Epithelial cell of esophagus (primary cell): ENCODE measurements around the gene FLYWCH1.

Experiments used
- DNase-seq: peaks from one replicate; pipeline ENCODE4 v3.0.0; 2010; ENCODE audit warnings: low read depth
- H3K4me3 ChIP-seq: 2 replicates; pipeline ENCODE4 v1.5.1; 2011; ENCODE audit warnings: mild to moderate bottlenecking, low read length, control low read depth
- TF ChIP-seq, protein P1 (sequence below): IDR thresholded peaks from 2 replicates; pipeline ENCODE4 v1.5.1; 2011; ENCODE audit warnings: low read depth, mild to moderate bottlenecking, low read length, control low read depth, inconsistent platforms; ENCODE audit not compliant: insufficient read depth; ENCODE audit errors: missing control alignments

FLYWCH1 gene

DNA sequence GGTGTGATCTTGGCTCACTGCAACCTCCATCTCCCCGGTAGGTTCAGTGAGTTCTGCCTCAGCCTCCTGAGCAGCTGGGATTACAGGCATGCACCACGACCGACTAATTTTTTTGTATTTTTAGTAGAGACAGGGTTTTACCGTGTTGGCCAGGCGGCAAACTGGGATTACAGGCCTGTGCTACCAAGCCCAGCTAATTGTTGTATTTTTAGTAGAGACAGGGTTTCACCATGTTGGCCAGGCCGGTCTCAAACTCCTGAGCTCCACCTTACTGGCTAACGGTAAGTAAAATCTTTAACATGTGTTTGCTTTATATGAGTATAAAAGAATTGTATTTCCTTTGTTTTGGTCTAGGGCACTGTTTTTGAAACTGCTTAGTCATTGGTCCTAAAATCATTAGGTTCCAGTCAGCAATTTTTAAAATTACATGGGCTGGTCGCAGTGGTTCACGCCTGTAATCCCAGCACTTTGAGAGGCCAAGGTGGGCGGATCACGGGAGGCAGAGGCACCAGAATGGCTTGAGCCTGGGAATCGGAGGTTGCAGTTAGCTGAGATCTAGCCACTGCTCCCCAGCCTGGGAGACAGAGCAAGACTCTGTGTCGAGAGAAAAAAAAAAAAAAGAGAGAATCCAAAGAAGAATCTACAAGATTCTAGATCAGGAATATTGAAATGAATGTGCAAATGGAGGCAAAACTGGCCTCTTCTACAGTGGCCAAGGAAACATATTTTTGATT, 3.6 kb downstream of the FLYWCH1 start:
- no peak for DNase-seq
- no peak overlapping the region for H3K4me3 ChIP-seq
- TF ChIP-seq, protein P1, sequence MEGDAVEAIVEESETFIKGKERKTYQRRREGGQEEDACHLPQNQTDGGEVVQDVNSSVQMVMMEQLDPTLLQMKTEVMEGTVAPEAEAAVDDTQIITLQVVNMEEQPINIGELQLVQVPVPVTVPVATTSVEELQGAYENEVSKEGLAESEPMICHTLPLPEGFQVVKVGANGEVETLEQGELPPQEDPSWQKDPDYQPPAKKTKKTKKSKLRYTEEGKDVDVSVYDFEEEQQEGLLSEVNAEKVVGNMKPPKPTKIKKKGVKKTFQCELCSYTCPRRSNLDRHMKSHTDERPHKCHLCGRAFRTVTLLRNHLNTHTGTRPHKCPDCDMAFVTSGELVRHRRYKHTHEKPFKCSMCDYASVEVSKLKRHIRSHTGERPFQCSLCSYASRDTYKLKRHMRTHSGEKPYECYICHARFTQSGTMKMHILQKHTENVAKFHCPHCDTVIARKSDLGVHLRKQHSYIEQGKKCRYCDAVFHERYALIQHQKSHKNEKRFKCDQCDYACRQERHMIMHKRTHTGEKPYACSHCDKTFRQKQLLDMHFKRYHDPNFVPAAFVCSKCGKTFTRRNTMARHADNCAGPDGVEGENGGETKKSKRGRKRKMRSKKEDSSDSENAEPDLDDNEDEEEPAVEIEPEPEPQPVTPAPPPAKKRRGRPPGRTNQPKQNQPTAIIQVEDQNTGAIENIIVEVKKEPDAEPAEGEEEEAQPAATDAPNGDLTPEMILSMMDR: no peak

DNA sequence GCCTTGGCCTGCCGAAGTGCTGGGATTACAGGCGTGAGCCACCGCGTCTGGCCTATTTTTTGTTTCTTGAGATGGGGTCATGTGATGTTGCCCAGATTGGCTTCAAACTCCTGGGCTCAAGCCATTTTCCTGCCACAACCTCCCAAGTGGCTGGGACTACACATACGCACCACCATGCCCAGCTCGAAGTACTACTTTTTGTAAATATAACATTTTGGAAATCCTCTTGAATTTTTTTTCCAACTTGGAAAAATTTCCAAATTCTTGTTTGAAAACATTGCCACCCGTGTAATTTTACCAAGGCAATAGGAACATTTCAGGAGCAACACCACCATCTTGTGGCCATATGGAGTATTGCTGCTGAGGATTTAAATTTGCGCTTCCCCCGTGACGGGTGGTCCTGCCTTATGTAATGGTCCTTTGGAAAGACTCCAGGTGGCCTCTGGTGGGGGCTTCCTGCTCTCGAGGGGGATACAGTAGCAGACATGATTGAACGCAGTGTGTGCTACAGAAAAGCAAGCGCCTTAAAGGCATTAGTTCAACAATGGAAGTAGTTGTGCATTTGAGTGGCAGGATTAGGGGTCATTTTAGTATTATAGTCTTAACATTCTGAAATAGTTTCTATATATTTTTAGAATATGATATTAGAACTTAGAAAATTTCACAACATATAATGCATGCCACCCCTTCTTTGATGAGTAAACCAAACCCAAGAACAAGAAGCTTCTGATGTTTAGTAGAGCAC, 8.0 kb downstream of the FLYWCH1 start:
- no peak overlapping the region for H3K4me3 ChIP-seq
- TF ChIP-seq, protein P1: peak; percentile 81
- DNase-seq: peak; percentile 67

DNA sequence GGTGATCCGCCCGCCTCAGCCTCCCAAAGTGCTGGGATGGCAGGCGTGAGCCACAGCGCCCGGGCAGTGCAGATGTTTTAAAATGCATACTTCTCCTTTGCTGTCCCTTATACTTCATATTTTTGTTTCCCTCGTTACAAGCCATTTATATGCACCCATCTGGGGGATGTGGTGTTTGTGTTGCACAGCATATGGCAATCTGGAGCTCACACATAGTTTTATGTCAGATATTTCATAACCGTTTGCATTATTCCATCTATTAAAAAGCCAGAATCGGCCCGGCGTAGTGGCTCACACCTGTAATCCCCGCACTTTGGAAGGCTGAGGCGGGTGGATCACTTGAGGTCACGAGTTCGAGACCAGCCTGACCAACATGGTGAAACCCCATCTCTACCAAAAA, 11.8 kb downstream of the FLYWCH1 start:
- no peak overlapping the region for H3K4me3 ChIP-seq
- TF ChIP-seq, protein P1: no peak
- DNase-seq: no peak

DNA sequence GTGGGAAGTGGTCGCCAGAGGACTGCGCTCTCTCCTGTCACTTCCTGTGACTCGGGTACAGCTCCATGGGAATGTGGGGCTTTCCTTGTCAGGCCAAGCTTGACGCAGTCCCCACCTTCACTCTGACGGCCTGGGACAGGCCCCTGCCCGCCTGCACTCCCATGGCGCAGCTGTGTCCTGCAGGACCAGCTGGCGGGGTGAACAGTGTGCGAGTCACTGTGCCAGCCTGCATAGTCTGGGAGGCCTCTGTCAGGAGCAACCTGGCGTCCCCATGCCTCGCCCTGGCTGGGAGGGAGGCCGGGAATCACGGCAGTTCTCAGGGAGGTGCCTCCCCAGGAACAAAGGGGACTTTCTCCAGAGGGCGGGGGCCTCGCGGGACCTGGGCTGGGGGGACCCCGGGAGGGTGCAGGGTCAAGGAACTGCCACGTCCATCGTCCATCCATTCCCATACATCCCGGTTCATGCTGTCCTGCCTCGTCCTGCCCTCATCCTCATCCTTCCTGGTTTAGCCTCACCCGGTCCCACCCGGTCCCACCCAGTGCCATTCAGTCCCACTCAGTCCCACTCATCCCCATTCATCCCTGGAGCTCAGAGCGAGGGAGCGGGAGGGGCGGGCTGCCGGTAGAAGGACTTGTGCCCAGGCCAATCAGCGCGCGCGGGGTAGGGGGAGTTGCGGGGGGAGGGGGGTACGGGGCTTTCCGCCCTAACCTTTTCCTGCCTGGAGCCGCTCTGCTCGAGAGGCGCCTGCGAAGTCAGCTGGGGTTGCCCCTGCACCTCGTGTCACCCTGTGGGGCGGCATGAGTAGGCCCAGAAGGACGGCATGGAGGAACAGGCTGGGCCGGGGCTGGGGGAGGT, 13.4 kb downstream of the FLYWCH1 start:
- no peak overlapping the region for H3K4me3 ChIP-seq
- DNase-seq: peak; percentile 83
- TF ChIP-seq, protein P1: no peak

DNA sequence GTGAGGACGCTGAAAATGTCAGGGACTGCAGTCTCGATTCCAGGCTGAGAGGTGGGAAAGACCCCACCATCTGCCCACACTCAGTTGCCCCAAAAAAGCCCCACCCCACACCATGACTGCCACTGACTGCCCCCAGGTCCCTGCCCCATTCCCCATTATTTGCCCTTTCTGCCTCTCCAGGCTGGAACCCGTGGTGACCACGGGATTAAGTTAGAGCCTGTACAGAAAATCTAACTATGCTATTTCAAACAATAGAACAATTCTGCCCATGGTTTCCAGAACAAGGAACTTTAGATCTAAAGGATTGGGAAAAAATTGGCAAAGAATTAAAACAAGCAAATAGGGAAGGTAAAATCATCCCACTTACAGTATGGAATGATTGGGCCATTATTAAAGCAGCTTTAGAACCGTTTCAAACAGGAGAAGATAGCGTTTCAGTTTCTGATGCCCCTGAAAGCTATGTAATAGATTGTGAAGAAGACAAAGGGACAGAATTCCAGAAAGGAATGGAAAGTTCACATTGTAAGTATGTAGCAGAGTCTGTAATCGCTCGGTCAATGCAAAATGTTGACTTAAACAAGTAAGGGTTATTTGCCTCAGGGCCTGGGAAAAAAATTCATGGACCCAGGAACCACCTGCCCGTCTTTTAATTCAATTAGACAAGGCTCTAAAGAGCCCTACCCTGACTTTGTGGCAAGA, 14.4 kb downstream of the FLYWCH1 start:
- no peak for DNase-seq
- TF ChIP-seq, protein P1: no peak
- no peak overlapping the region for H3K4me3 ChIP-seq

DNA sequence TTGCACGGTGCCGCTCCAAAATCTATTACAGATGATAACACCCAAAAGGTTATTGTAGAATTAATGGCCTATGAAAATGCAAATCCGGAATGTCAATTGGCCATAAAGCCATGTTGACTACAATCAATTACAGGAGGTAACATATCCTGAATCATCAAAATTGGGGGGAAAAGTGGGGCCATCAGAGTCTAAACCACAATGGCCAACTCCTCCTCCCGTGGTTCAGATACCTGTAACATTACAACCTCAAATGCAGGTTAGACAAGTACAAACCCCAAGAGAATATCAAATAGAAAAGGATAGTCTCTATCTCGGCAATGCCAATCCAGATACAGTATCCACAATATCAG, 14.9 kb downstream of the FLYWCH1 start:
- no peak for DNase-seq
- no peak overlapping the region for H3K4me3 ChIP-seq
- TF ChIP-seq, protein P1: no peak
